Liver (tissue), 9 donors: ENCODE results near the gene SLC35B1. TPM values are rescaled to one million over a fixed set of nuclear protein-coding genes. Genes with fewer than 3 reads are reported as not detected.

Experiments
- DNase-seq: peaks from one replicate; pipeline ENCODE4 v3.0.0-alpha.2; 2017; ENCODE audit warnings: low spot score
- H3K27ac ChIP-seq, 2 donors: one replicate each; pipeline ENCODE4 v1.7.0; 2013; ENCODE audit warnings: inconsistent platforms in 2 of 2, low read length in 2 of 2, control low read depth in 1 of 2, low read depth in 1 of 2, mild to moderate bottlenecking in 1 of 2
- H3K27me3 ChIP-seq, 4 donors: one replicate each; pipeline versions ENCODE4 v1.6.1 to v1.7.0; 2013; ENCODE audit warnings: low read length in 3 of 4, inconsistent platforms in 1 of 4, mild to moderate bottlenecking in 1 of 4, moderate library complexity in 1 of 4; ENCODE audit not compliant: control insufficient read depth in 4 of 4, insufficient read depth in 4 of 4
- H3K36me3 ChIP-seq, 4 donors: one replicate each; pipeline versions ENCODE4 v1.6.1 to v1.7.0; 2013; ENCODE audit warnings: low read length in 3 of 4, mild to moderate bottlenecking in 3 of 4, low read depth in 1 of 4, moderate library complexity in 1 of 4; ENCODE audit not compliant: control insufficient read depth in 4 of 4, insufficient read depth in 3 of 4
- H3K4me1 ChIP-seq, 4 donors: one replicate each; pipeline versions ENCODE4 v1.6.1 to v1.7.0; 2013; ENCODE audit warnings: low read length in 3 of 4, mild to moderate bottlenecking in 3 of 4, moderate library complexity in 1 of 4; ENCODE audit not compliant: control insufficient read depth in 4 of 4, insufficient read depth in 4 of 4
- H3K4me3 ChIP-seq, 3 donors: one replicate each; pipeline versions ENCODE4 v1.6.1 to v1.7.0; 2013; ENCODE audit warnings: low read length in 3 of 3, control low read depth in 1 of 3, low read depth in 1 of 3, mild to moderate bottlenecking in 1 of 3
- H3K9ac ChIP-seq, 2 donors: one replicate each; pipeline ENCODE4 v1.7.0; 2013; ENCODE audit warnings: low read length in 2 of 2, mild to moderate bottlenecking in 2 of 2, moderate library complexity in 2 of 2, control low read depth in 1 of 2, low read depth in 1 of 2
- H3K9me3 ChIP-seq, 4 donors: one replicate each; pipeline versions ENCODE4 v1.6.1 to v1.7.0; 2013; ENCODE audit warnings: low read length in 3 of 4; ENCODE audit not compliant: control insufficient read depth in 4 of 4
- ATF3 ChIP-seq: IDR thresholded peaks from 2 replicates; pipeline ENCODE4 v1.6.1; 2016; ENCODE audit warnings: antibody characterized with exemption
- CTCF ChIP-seq: fragments of 150-350 bp; IDR thresholded peaks from 2 replicates; pipeline ENCODE4 v1.5.1; 2017; ENCODE audit warnings: improper control_type of control experiment, low read depth, low read length; ENCODE audit not compliant: missing input control
- EGR1 ChIP-seq, 2 donors: IDR thresholded peaks; 2 replicates each; pipeline ENCODE4 v1.6.1; 2016 to 2018; ENCODE audit warnings: antibody characterized with exemption in 2 of 2, low read depth in 2 of 2
- FOXA1 ChIP-seq: IDR thresholded peaks from 2 replicates; pipeline ENCODE4 v1.6.1; 2016; ENCODE audit warnings: antibody characterized with exemption
- FOXA2 ChIP-seq: IDR thresholded peaks from 2 replicates; pipeline ENCODE4 v1.6.1; 2016; ENCODE audit warnings: antibody characterized with exemption
- GABPA ChIP-seq, 2 donors: IDR thresholded peaks in 1 of 2; conservative IDR thresholded peaks in 1 of 2; 2 replicates each; pipeline ENCODE4 v1.6.1; 2016; ENCODE audit warnings: antibody characterized with exemption in 2 of 2, mild to moderate bottlenecking in 1 of 2, moderate library complexity in 1 of 2
- HNF4A ChIP-seq, 2 donors: conservative IDR thresholded peaks; 2 replicates each; pipeline ENCODE4 v1.6.1; 2016; ENCODE audit warnings: antibody characterized with exemption in 2 of 2, mild to moderate bottlenecking in 2 of 2
- HNF4G ChIP-seq: IDR thresholded peaks from 2 replicates; pipeline ENCODE4 v1.6.1; 2016; ENCODE audit warnings: antibody characterized with exemption
- JUND ChIP-seq, 2 donors: IDR thresholded peaks; 2 replicates each; pipeline ENCODE4 v1.6.1; 2016; ENCODE audit warnings: antibody characterized with exemption in 2 of 2
- MAX ChIP-seq: IDR thresholded peaks from 2 replicates; pipeline ENCODE4 v1.6.1; 2016; ENCODE audit warnings: antibody characterized with exemption
- NR2F2 ChIP-seq: IDR thresholded peaks from 2 replicates; pipeline ENCODE4 v1.6.1; 2016; ENCODE audit warnings: antibody characterized with exemption
- RAD21 ChIP-seq, 2 donors: IDR thresholded peaks; 2 replicates each; pipeline ENCODE4 v1.6.1; 2016; ENCODE audit warnings: antibody characterized with exemption in 2 of 2, mild to moderate bottlenecking in 2 of 2
- REST ChIP-seq: IDR thresholded peaks from 2 replicates; pipeline ENCODE4 v1.6.1; 2016; ENCODE audit warnings: antibody characterized with exemption, mild to moderate bottlenecking
- RXRA ChIP-seq, 2 donors: IDR thresholded peaks; 2 replicates each; pipeline ENCODE4 v1.6.1; 2017 to 2018; ENCODE audit warnings: antibody characterized with exemption in 2 of 2, mild to moderate bottlenecking in 1 of 2
- SP1 ChIP-seq: IDR thresholded peaks from 2 replicates; pipeline ENCODE4 v1.6.1; 2018; ENCODE audit warnings: antibody characterized with exemption, mild to moderate bottlenecking
- TAF1 ChIP-seq: conservative IDR thresholded peaks from 2 replicates; pipeline ENCODE4 v1.6.1; 2016; ENCODE audit warnings: antibody characterized with exemption, mild to moderate bottlenecking
- YY1 ChIP-seq: IDR thresholded peaks from 2 replicates; pipeline ENCODE4 v1.6.1; 2016; ENCODE audit warnings: antibody characterized with exemption, mild to moderate bottlenecking
- WGBS: extraction: QIAGEN DNeasy Blood & Tissue Kit; methylation state at CpG from one replicate; pipeline ENCODE4 v1.1.7; 2013; 5-methylcytosine and 5-hydroxymethylcytosine counted together
- polyA plus RNA-seq, 2 donors: library from polyadenylated mRNA; stranded (reverse) in 1 of 2; unstranded in 1 of 2; fragments of 200-250 nt in 1 of 2; fragments of >200 nt in 1 of 2; fragmentation: Nextera tagmentation in 1 of 2; extraction: Ambion mirVana in 1 of 2; gene quantifications; one replicate each; pipeline versions ENCODE4 v1.2.1 to v1.2.3, GENCODE V29; 2013 to 2015
- total RNA-seq, 2 donors: library from RNA; depleted of rRNA; stranded (reverse); fragments of >200 nt; gene quantifications; one replicate each; pipeline ENCODE4 v1.2.3, GENCODE V29; 2014
- donor health status: healthy.
- donor health status: healthy.
- donor health status: healthy.
- donor health status: healthy.
- donor health status: healthy.

Gene SLC35B1
- total and polyA plus RNA-seq, 4 donors: 29.8 to 90.1 (median 76.8) TPM

- Histone ChIP-seq H3K4me3 (no peak overlapping the region), H3K9ac (no peak overlapping the region), H3K36me3 (peaks cover 15 to 63% (median 42%) of the 10 kb centered on the region in 4 donors), H3K27me3 (no peaks in the 10 kb centered on the region), H3K27ac (no peak overlapping the region), H3K4me1 (peaks cover 3 to 19% (median 14%) of the 10 kb centered on the region in 4 donors), H3K9me3 (no peaks in the 10 kb centered on the region)
- no peak for TF ChIP-seq GABPA (IDR thresholded peaks at IDR 0.05 in 1 of 2, conservative IDR thresholded peaks at IDR 0.05 in 1 of 2)
- TF ChIP-seq FOXA2: no peak
- no peak for TF ChIP-seq NR2F2
- TF ChIP-seq CTCF: no peak
- no peak for TF ChIP-seq RXRA (IDR thresholded peaks at IDR 0.05)
- no peak for TF ChIP-seq JUND (IDR thresholded peaks at IDR 0.05)
- no peak for TF ChIP-seq YY1
- TF ChIP-seq HNF4A (conservative IDR thresholded peaks at IDR 0.05): no peak
- TF ChIP-seq EGR1 (IDR thresholded peaks at IDR 0.05; ENCODE audit: low read depth in 2 of 2): no peak
- TF ChIP-seq REST: no peak
- no peak for TF ChIP-seq MAX
- no peak for TF ChIP-seq RAD21 (IDR thresholded peaks at IDR 0.05)
- no peak for TF ChIP-seq ATF3
- no peak for TF ChIP-seq FOXA1
- TF ChIP-seq TAF1: no peak
- TF ChIP-seq SP1: no peak
- no peak for TF ChIP-seq HNF4G
- DNase-seq: no peak
- WGBS: 92% methylated on average over 6 of the region's 6 CpGs
Observed at GRCh38 chr17:49700960-49701359, 6.8 kb downstream of the SLC35B1 start.

- 79% methylated on average over 8 of the region's 8 CpGs for WGBS
- DNase-seq: no peak
- no peak overlapping the region for H3K9ac ChIP-seq
- H3K4me1 ChIP-seq: peaks cover 3 to 15% (median 10%) of the 10 kb centered on the region in 4 donors
- peaks cover 15 to 54% (median 39%) of the 10 kb centered on the region in 4 donors for H3K36me3 ChIP-seq
- H3K4me3 ChIP-seq: no peak overlapping the region
- no peaks in the 10 kb centered on the region for H3K9me3 ChIP-seq
- H3K27ac ChIP-seq: no peak overlapping the region
- H3K27me3 ChIP-seq: no peaks in the 10 kb centered on the region
- TF ChIP-seq NR2F2 (no peak), TAF1 (no peak), GABPA (IDR thresholded peaks at IDR 0.05 in 1 of 2, conservative IDR thresholded peaks at IDR 0.05 in 1 of 2) (no peak), ATF3 (no peak), EGR1 (IDR thresholded peaks at IDR 0.05; ENCODE audit: low read depth in 2 of 2) (no peak), RAD21 (IDR thresholded peaks at IDR 0.05) (no peak), MAX (no peak), SP1 (no peak), FOXA2 (no peak), CTCF (no peak), HNF4A (conservative IDR thresholded peaks at IDR 0.05) (no peak), RXRA (IDR thresholded peaks at IDR 0.05) (no peak), JUND (IDR thresholded peaks at IDR 0.05) (no peak)
Observed at GRCh38 chr17:49699966-49700575, 7.7 kb downstream of the SLC35B1 start.
